Left ventricle myocardium inferior (tissue), 1 donor: ENCODE data around the gene PTPRCAP. TPM values are rescaled to one million over a fixed set of nuclear protein-coding genes. Genes with fewer than 3 reads are reported as not detected.

Experiments
- DNase-seq: peaks from one replicate; pipeline ENCODE4 v3.0.0-alpha.2; 2020
- H3K27ac ChIP-seq: fragments of 200-600 bp; replicated peaks from 2 replicates; pipeline ENCODE4 v1.8.0; 2021
- H3K27me3 ChIP-seq: fragments of 200-600 bp; 2 replicates; pipeline ENCODE4 v1.8.0; 2021; ENCODE audit warnings: low read depth
- H3K36me3 ChIP-seq: fragments of 200-600 bp; 2 replicates; pipeline ENCODE4 v1.8.0; 2021
- H3K4me1 ChIP-seq: fragments of 200-600 bp; 2 replicates; pipeline ENCODE4 v1.8.0; 2021
- H3K4me3 ChIP-seq: fragments of 200-600 bp; 2 replicates; pipeline ENCODE4 v1.8.0; 2021; ENCODE audit warnings: mild to moderate bottlenecking, moderate library complexity
- H3K9me3 ChIP-seq: fragments of 200-600 bp; replicated peaks from 2 replicates; pipeline ENCODE4 v1.8.0; 2021
- intact Hi-C: fragments of 100-400 bp; cut with micrococcal nuclease; formaldehyde crosslinking; loops from one replicate; pipeline ENCODE4 v1.11.0; 2022
- total RNA-seq: library from RNA; stranded (reverse); fragmentation: NEBNext Ultra II Directional; extraction: Animal tissue kit (Norgen Biotek cat#: 25700); gene quantifications from one replicate; pipeline ENCODE4 v1.2.1, GENCODE V29; 2021
- TF ChIP-seq, protein P1 (sequence below): fragments of 200-600 bp; IDR thresholded peaks from 2 replicates; pipeline ENCODE4 v1.8.0; 2021; ENCODE audit warnings: antibody characterized with exemption, mild to moderate bottlenecking, borderline replicate concordance
- donor health status: DM: no; HTN: yes; CAD: no; lungs with severe emphysema.

Gene PTPRCAP
- total RNA-seq, 1 donor from 2014 or later: 0.60 TPM

DNA sequence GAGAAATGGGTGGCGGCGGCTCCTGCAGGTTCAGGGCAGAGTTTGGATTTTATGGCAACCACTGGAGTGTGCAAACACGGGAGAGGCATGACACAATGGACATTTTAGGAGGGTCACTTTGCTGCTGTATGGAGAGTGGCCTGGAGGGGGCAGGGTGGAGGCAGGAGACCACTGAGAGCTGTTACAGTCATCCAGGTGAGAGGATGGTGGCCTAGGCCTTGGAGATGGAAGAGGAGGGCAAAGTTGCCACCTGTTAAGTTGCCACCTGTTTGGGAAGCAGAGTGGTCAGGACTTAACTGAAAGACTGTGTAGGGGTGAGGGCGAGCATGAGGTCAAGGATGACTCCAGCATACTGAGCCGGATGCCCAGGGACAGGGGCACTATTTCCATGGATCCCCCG lies 48.0 kb downstream of the PTPRCAP start:
- Histone ChIP-seq H3K4me3 (no peak overlapping the region), H3K27ac (no peak overlapping the region), H3K36me3 (peaks cover 9% of the 10 kb centered on the region), H3K9me3 (no peaks in the 10 kb centered on the region), H3K4me1 (peaks cover 30% of the 10 kb centered on the region), H3K27me3 (no peaks in the 10 kb centered on the region)
- peak; percentile 46 for DNase-seq
- TF ChIP-seq, protein P1, sequence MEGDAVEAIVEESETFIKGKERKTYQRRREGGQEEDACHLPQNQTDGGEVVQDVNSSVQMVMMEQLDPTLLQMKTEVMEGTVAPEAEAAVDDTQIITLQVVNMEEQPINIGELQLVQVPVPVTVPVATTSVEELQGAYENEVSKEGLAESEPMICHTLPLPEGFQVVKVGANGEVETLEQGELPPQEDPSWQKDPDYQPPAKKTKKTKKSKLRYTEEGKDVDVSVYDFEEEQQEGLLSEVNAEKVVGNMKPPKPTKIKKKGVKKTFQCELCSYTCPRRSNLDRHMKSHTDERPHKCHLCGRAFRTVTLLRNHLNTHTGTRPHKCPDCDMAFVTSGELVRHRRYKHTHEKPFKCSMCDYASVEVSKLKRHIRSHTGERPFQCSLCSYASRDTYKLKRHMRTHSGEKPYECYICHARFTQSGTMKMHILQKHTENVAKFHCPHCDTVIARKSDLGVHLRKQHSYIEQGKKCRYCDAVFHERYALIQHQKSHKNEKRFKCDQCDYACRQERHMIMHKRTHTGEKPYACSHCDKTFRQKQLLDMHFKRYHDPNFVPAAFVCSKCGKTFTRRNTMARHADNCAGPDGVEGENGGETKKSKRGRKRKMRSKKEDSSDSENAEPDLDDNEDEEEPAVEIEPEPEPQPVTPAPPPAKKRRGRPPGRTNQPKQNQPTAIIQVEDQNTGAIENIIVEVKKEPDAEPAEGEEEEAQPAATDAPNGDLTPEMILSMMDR: peak; percentile 71
- intact Hi-C loops: no loop called here

DNA sequence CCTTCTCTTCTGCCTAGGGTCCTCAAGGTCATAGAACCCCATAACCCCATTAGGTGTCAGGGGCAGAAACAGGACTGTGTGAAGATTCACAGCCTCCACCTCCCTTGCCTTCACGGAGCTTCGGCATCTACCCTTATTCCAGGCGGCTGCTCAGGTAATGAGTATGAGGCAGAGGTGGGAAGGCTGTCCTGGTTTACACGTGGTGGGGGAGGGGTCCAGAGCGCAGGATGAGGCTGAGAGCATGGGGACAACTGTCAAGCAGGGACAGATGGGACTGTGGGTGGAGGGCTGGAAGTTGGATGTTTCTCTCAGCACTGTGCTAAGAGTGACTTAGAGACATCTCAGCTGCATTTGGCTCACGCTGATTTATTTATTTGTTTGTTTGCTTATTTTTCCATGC lies 50.0 kb downstream of the PTPRCAP start:
- intact Hi-C loops: no loop called here
- DNase-seq: no peak
- TF ChIP-seq, protein P1: no peak

GRCh38 chr11:67387069-67387468 lies 50.4 kb downstream of the PTPRCAP start:
- no peak overlapping the region for H3K4me3 ChIP-seq
- intact Hi-C loops: no loop called here
- TF ChIP-seq, protein P1: no peak
- peaks cover 22% of the 10 kb centered on the region for H3K4me1 ChIP-seq
- H3K27ac ChIP-seq: no peak overlapping the region
- no peaks in the 10 kb centered on the region for H3K9me3 ChIP-seq
- H3K27me3 ChIP-seq: no peaks in the 10 kb centered on the region
- no peak for DNase-seq
- H3K36me3 ChIP-seq: no peaks in the 10 kb centered on the region

More for the DNA sequence above, 50.0 kb downstream of the PTPRCAP start:
- Histone ChIP-seq H3K27me3 (no peaks in the 10 kb centered on the region), H3K9me3 (no peaks in the 10 kb centered on the region), H3K27ac (no peak overlapping the region), H3K36me3 (no peaks in the 10 kb centered on the region), H3K4me3 (no peak overlapping the region), H3K4me1 (peaks cover 26% of the 10 kb centered on the region)

Other genes starting within 250 kb of the PTPRCAP start
- 53.8 TPM for gene GRK2, start 171.2 kb downstream of the PTPRCAP start, total RNA-seq
- gene ANKRD13D, start 148.4 kb downstream of the PTPRCAP start, total RNA-seq: 11.8 TPM
- gene SSH3, start 134.2 kb downstream of the PTPRCAP start, total RNA-seq: 14.9 TPM
- 47.0 TPM for gene POLD4, start 84.1 kb downstream of the PTPRCAP start, total RNA-seq
- gene CLCF1, start 64.1 kb downstream of the PTPRCAP start, total RNA-seq: 0.82 TPM
- gene RAD9A, start 45.7 kb downstream of the PTPRCAP start, total RNA-seq: 7.0 TPM
- gene PPP1CA, start 35.8 kb downstream of the PTPRCAP start, total RNA-seq: 86.0 TPM
- 1.0 TPM for gene TBC1D10C, start 33.6 kb downstream of the PTPRCAP start, total RNA-seq
- 14.5 TPM for gene CARNS1, start 22.0 kb downstream of the PTPRCAP start, total RNA-seq
- gene RPS6KB2, start 9.2 kb downstream of the PTPRCAP start, total RNA-seq: 21.3 TPM
- gene CORO1B, start 5.8 kb upstream of the PTPRCAP start, total RNA-seq: 25.5 TPM
- gene GPR152, start 15.0 kb upstream of the PTPRCAP start, total RNA-seq: not detected
- 1.4 TPM for gene CABP4, start 17.7 kb upstream of the PTPRCAP start, total RNA-seq
- gene TMEM134, start 31.6 kb upstream of the PTPRCAP start, total RNA-seq: 87.5 TPM
- gene AIP, start 45.3 kb upstream of the PTPRCAP start, total RNA-seq: 55.3 TPM
- 36.6 TPM for gene PITPNM1, start 67.7 kb upstream of the PTPRCAP start, total RNA-seq
- 66.1 TPM for gene CDK2AP2, start 70.5 kb upstream of the PTPRCAP start, total RNA-seq
- gene CABP2, start 85.8 kb upstream of the PTPRCAP start, total RNA-seq: not detected
- 313 TPM for gene GSTP1, start 146.1 kb upstream of the PTPRCAP start, total RNA-seq
- 640 TPM for gene NDUFV1, start 169.3 kb upstream of the PTPRCAP start, total RNA-seq
- 102 TPM for gene NUDT8, start 192.3 kb upstream of the PTPRCAP start, total RNA-seq
- 0.14 TPM for gene TBX10, start 202.1 kb upstream of the PTPRCAP start, total RNA-seq
- not detected for gene ACY3, start 213.0 kb upstream of the PTPRCAP start, total RNA-seq
- not detected for gene ALDH3B2, start 236.9 kb upstream of the PTPRCAP start, total RNA-seq